Stimulated activated CD4-positive, alpha-beta T cell treated with anti-CD3 and anti-CD28 coated beads, Interleukin-1b, Interleukin-23, amount 100 ng/mL, for 24 hours (primary cell): ENCODE data around the gene ALB.

Experiments used
- DNase-seq, 4 experiments: peaks; one replicate each; pipeline ENCODE4 v3.0.0-alpha.2; 2020; ENCODE audit warnings: low read depth in 4 of 4, low spot score in 1 of 4

ALB gene

DNA sequence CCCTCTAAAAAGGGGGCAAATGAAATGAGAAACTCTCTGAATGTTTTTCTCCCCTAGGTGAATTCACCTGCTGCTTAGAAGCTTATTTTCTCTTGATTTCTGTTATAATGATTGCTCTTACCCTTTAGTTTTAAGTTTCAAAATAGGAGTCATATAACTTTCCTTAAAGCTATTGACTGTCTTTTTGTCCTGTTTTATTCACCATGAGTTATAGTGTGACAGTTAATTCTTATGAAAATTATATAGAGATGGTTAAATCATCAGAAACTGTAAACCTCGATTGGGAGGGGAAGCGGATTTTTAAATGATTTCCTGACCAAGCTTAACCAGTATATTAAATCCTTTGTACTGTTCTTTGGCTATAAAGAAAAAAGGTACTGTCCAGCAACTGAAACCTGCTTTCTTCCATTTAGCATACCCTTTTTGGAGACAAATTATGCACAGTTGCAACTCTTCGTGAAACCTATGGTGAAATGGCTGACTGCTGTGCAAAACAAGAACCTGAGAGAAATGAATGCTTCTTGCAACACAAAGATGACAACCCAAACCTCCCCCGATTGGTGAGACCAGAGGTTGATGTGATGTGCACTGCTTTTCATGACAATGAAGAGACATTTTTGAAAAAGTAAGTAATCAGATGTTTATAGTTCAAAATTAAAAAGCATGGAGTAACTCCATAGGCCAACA, 4.2 kb downstream of the ALB start:
- no peak for DNase-seq

DNA sequence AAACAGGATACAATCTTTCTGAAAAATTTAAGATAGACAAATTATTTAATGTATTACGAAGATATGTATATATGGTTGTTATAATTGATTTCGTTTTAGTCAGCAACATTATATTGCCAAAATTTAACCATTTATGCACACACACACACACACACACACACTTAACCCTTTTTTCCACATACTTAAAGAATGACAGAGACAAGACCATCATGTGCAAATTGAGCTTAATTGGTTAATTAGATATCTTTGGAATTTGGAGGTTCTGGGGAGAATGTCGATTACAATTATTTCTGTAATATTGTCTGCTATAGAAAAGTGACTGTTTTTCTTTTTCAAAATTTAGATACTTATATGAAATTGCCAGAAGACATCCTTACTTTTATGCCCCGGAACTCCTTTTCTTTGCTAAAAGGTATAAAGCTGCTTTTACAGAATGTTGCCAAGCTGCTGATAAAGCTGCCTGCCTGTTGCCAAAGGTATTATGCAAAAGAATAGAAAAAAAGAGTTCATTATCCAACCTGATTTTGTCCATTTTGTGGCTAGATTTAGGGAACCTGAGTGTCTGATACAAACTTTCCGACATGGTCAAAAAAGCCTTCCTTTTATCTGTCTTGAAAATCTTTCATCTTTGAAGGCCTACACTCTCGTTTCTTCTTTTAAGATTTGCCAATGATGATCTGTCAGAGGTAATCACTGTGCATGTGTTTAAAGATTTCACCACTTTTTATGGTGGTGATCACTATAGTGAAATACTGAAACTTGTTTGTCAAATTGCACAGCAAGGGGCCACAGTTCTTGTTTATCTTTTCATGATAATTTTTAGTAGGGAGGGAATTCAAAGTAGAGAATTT, 5.2 kb downstream of the ALB start:
- DNase-seq: no peak

DNA sequence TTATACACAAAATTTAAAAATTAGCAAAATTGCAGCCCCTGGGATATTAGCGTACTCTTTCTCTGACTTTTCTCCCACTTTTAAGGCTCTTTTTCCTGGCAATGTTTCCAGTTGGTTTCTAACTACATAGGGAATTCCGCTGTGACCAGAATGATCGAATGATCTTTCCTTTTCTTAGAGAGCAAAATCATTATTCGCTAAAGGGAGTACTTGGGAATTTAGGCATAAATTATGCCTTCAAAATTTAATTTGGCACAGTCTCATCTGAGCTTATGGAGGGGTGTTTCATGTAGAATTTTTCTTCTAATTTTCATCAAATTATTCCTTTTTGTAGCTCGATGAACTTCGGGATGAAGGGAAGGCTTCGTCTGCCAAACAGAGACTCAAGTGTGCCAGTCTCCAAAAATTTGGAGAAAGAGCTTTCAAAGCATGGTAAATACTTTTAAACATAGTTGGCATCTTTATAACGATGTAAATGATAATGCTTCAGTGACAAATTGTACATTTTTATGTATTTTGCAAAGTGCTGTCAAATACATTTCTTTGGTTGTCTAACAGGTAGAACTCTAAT, 6.0 kb downstream of the ALB start:
- DNase-seq: no peak

DNA sequence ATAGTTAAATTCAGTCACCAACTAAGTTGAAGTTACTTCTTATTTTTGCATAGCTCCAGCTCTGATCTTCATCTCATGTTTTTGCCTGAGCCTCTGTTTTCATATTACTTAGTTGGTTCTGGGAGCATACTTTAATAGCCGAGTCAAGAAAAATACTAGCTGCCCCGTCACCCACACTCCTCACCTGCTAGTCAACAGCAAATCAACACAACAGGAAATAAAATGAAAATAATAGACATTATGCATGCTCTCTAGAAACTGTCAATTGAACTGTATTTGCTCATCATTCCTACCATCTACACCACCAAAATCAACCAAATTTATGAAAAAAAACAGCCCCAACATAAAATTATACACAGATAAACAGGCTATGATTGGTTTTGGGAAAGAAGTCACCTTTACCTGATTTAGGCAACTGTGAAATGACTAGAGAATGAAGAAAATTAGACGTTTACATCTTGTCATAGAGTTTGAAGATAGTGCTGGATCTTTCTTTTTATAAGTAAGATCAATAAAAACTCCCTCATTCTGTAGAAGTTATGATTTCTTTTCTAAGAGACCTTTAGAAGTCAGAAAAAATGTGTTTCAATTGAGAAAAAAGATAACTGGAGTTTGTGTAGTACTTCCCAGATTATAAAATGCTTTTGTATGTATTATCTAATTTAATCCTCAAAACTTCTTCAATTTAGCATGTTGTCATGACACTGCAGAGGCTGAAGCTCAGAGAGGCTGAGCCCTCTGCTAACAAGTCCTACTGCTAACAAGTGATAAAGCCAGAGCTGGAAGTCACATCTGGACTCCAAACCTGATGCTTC, 7.0 kb downstream of the ALB start:
- no peak for DNase-seq

DNA sequence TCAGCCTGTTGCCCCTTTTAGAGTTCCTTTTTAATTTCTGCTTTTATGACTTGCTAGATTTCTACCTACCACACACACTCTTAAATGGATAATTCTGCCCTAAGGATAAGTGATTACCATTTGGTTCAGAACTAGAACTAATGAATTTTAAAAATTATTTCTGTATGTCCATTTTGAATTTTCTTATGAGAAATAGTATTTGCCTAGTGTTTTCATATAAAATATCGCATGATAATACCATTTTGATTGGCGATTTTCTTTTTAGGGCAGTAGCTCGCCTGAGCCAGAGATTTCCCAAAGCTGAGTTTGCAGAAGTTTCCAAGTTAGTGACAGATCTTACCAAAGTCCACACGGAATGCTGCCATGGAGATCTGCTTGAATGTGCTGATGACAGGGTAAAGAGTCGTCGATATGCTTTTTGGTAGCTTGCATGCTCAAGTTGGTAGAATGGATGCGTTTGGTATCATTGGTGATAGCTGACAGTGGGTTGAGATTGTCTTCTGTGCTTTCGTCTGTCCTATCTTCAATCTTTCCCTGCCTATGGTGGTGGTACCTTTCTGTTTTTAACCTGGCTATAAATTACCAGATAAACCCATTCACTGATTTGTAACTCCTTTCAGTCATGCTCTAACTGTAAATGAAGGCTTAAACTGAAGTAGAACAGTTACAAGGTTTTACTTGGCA, 7.8 kb downstream of the ALB start:
- no peak for DNase-seq

DNA sequence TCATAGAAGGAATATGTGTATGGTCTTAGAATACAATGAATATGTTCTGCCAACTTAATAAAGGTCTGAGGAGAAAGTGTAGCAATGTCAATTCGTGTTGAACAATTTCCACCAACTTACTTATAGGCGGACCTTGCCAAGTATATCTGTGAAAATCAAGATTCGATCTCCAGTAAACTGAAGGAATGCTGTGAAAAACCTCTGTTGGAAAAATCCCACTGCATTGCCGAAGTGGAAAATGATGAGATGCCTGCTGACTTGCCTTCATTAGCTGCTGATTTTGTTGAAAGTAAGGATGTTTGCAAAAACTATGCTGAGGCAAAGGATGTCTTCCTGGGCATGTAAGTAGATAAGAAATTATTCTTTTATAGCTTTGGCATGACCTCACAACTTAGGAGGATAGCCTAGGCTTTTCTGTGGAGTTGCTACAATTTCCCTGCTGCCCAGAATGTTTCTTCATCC, 9.2 kb downstream of the ALB start:
- DNase-seq: no peak

DNA sequence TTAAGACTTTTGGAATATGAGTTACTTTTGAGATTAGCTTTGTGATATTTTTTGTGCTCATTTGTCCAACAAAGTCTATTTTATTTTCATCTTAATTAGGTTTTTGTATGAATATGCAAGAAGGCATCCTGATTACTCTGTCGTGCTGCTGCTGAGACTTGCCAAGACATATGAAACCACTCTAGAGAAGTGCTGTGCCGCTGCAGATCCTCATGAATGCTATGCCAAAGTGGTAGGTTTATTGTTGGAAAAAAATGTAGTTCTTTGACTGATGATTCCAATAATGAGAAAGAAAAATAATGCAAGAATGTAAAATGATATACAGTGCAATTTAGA, 10.8 kb downstream of the ALB start:
- no peak for DNase-seq

DNA sequence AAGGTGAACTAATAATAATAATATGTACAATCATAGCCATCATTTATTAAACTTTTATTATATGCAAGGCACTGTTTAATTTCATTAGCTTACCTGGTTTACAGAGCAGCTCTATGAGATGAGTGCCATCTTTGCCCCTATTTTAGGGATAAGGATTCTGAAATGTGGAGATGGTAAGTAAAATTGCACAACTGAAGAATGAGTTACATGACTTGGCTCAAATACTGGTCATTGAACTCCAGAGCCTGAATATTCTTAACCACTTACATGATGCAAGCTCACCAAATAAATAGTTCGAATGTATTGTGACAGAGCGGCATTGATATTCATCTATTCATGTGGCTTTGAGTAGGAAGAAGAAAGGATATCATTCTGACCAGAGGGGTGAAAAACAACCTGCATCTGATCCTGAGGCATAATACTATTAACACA, 11.7 kb downstream of the ALB start:
- DNase-seq: no peak

- no peak for DNase-seq
Observed at GRCh38 chr4:73416423-73417087, 12.5 kb downstream of the ALB start.

- no peak for DNase-seq
Observed at GRCh38 chr4:73417342-73417741, 13.3 kb downstream of the ALB start.

GRCh38 chr4:73417973-73418372, 13.9 kb downstream of the ALB start:
- no peak for DNase-seq

DNA sequence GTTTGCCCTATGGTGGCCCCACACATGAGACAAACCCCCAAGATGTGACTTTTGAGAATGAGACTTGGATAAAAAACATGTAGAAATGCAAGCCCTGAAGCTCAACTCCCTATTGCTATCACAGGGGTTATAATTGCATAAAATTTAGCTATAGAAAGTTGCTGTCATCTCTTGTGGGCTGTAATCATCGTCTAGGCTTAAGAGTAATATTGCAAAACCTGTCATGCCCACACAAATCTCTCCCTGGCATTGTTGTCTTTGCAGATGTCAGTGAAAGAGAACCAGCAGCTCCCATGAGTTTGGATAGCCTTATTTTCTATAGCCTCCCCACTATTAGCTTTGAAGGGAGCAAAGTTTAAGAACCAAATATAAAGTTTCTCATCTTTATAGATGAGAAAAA, 14.6 kb downstream of the ALB start:
- DNase-seq: no peak

- DNase-seq: no peak
Observed at GRCh38 chr4:73419106-73420038, 15.3 kb downstream of the ALB start.

- no peak for DNase-seq
Observed at GRCh38 chr4:73420615-73421014, 16.5 kb downstream of the ALB start.

DNA sequence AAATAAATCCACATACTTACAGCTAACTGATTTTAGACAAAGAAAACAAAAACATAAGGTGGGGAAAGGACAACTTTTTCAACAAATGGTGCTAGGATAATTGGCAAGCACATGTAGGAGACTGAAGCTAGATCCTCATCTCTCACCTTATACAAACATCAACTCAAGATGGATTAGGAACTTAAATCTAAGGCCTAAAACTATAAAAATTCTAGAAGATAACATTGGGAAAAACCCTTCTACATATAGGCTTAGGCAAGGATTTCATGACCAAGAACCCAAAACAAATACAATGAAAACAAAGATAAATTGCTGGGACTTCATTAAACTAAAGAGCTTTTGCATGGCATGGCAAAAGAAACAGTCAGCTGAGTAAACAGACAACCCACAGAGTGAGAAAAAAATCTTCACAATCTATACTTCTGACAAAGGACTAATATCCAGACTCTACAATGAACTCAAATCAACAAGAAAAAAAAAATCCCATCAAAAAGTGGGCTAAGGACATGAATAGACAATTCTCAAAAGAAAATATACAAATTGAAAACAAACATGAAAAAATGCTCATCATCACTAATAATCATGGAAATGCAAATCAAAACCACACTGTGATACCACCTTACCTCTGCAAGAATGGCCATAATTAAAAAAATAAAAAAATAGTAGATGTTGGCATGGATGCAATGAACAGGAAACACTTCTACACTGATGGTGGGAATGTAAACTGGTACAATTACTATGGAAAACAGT, 17.8 kb downstream of the ALB start:
- no peak for DNase-seq

GRCh38 chr4:73422458-73422752, 18.3 kb downstream of the ALB start:
- no peak for DNase-seq

DNA sequence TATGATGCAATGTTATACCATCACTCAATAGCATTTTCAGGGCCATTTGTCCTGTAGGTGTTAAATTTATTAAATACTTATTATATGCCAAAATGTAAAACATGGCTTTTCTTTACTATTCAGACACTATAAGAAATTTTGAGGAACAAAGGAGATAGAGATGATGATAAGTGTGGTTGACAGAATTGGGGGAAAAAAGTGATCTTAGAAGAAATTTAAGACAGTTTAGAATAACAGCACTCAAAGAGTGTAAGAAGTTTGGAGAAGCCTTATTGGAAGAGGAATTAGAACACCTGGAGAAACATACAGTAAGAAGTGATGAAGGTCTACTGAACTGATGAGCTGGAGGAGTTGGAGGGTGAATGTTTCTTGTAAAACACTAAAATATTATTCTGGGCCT, 19.1 kb downstream of the ALB start:
- no peak for DNase-seq

- DNase-seq: no peak
Observed at GRCh38 chr4:73426666-73427065, 22.6 kb downstream of the ALB start.

GRCh38 chr4:73429118-73429517, 25.0 kb downstream of the ALB start:
- no peak for DNase-seq
